A549 (cell line): ENCODE data around the gene ANKRD13A.

Source experiments
- CEBPB ChIP-seq, 2 experiments: fragments of >200 bp in 1 of 2; sonication (Bioruptor Twin) in 1 of 2; formaldehyde crosslinking in 1 of 2; IDR thresholded peaks; 2 replicates each; pipeline ENCODE4 v1.6.1; 2012 to 2016
- CTCF ChIP-seq: fragments of >200 bp; sonication (Bioruptor Twin); formaldehyde crosslinking; IDR thresholded peaks from 3 replicates; pipeline ENCODE4 v1.5.1; 2016
- MAZ ChIP-seq: fragments of 150-350 bp; IDR thresholded peaks from 2 replicates; pipeline ENCODE4 v1.6.1; 2014; ENCODE audit warnings: antibody characterized with exemption, low read depth, low read length, borderline replicate concordance
- NR3C1 ChIP-seq: fragments of >200 bp; sonication (Bioruptor Twin); formaldehyde crosslinking; IDR thresholded peaks from 3 replicates; pipeline ENCODE4 v1.6.1; 2017

GRCh38 chr12:110062241-110062640 is 63.0 kb downstream of the ANKRD13A start:
- no peak for TF ChIP-seq CTCF
- no peak for TF ChIP-seq NR3C1
- no peak for TF ChIP-seq MAZ
- no peak for TF ChIP-seq CEBPB (IDR thresholded peaks at IDR 0.05)
